Measurements from ENCODE around the gene CYCS. TPM values are rescaled to one million over a fixed set of nuclear protein-coding genes. Genes with fewer than 3 reads are reported as not detected.

CYCS gene
- total and polyA plus RNA-seq, 10 of the 15 experiments (the other 5 are each of a cell fraction or from before 2014, with no cell fraction given), result 113 to 952 (median 356) TPM

- TF ChIP-seq PAX8 (IDR thresholded peaks at IDR 0.05) (no peak), MTA2 (IDR thresholded peaks at IDR 0.05; ENCODE audit: low read depth) (no peak), SPI1 (IDR thresholded peaks at IDR 0.05; ENCODE audit: borderline replicate concordance, insufficient read depth, low read depth, low read length) (no peak), MTA3 (IDR thresholded peaks at IDR 0.05; ENCODE audit: borderline replicate concordance, low read length) (no peak), EZH2 (IDR thresholded peaks at IDR 0.05; ENCODE audit: borderline replicate concordance, control insufficient read depth, low read depth, low read length) (no peak), RAD21 (IDR thresholded peaks at IDR 0.05; ENCODE audit: insufficient read depth, low read depth, low read length) (no peak)
- TF ChIP-seq, protein P1, sequence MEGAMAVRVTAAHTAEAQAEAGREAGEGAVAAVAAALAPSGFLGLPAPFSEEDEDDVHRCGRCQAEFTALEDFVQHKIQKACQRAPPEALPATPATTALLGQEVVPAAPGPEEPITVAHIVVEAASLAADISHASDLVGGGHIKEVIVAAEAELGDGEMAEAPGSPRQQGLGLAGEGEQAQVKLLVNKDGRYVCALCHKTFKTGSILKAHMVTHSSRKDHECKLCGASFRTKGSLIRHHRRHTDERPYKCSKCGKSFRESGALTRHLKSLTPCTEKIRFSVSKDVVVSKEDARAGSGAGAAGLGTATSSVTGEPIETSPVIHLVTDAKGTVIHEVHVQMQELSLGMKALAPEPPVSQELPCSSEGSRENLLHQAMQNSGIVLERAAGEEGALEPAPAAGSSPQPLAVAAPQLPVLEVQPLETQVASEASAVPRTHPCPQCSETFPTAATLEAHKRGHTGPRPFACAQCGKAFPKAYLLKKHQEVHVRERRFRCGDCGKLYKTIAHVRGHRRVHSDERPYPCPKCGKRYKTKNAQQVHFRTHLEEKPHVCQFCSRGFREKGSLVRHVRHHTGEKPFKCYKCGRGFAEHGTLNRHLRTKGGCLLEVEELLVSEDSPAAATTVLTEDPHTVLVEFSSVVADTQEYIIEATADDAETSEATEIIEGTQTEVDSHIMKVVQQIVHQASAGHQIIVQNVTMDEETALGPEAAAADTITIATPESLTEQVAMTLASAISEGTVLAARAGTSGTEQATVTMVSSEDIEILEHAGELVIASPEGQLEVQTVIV (IDR thresholded peaks at IDR 0.05; ENCODE audit: borderline replicate concordance, partially characterized antibody), result no peak
- RAD21 ChIA-PET (ENCODE audit: unreplicated experiment), result no interaction called here
- FAIRE-seq (no peak), DNase-seq (ENCODE audit: low read depth, low spot score) (no peak), ATAC-seq (no peak)
- Histone ChIP-seq H3K9me3 (replicated peaks; ENCODE audit: control insufficient read depth, insufficient read depth, low read length) (no peaks in the 10 kb centered on the region; the same call in 2 of the 3 replicates), H3K4me3 (no peak overlapping the region), H3K4me1 (ENCODE audit: control insufficient read depth, insufficient read depth, low read length) (no peaks in the 10 kb centered on the region), H3K27me3 (replicated peaks in 1 of 2; ENCODE audit: control insufficient read depth in 2 of 2, insufficient read depth in 2 of 2, low read length in 1 of 2) (no peaks in the 10 kb centered on the region), H3K36me3 (ENCODE audit: control insufficient read depth in 2 of 2, insufficient read depth in 2 of 2, low read length in 1 of 2) (no peaks in the 10 kb centered on the region; a peak in 1 of 4 replicates), H2AFZ (ENCODE audit: control insufficient read depth, low read depth, low read length) (no peak overlapping the region), H3K9ac (ENCODE audit: control insufficient read depth, insufficient read depth, low read length) (no peak overlapping the region), H3K4me2 (ENCODE audit: control insufficient read depth, insufficient read depth) (no peak overlapping the region), H3K27ac (ENCODE audit: control insufficient read depth, insufficient read depth) (no peak overlapping the region), H4K20me1 (ENCODE audit: control insufficient read depth, insufficient read depth) (no peaks in the 10 kb centered on the region), H3K79me2 (ENCODE audit: control insufficient read depth, insufficient read depth, low read length) (no peaks in the 10 kb centered on the region)
- in situ Hi-C loops (cut with MboI) (no loop called here), intact Hi-C loops (cut with micrococcal nuclease; ENCODE audit: unreplicated experiment) (no loop called here)
- WGBS (ENCODE audit: insufficient coverage, insufficient replicate concordance, low lambda C conversion rate, missing lambda C conversion rate), result 95% methylated on average over 2 of the region's 2 CpGs
- CTCF ChIA-PET, result interaction anchor here (1.1 to 1.3 kb wide), 2 partner anchors 26 to 510 kb away, joined by 3 to 4 read pairs; partner anchors contain the start of gene CYCS
- POLR2A ChIA-PET, result no interaction called here
- SMC1A ChIA-PET (ENCODE audit: uncharacterized antibody, unreplicated experiment), result interaction anchor here (1.1 to 3.0 kb wide), 2 partner anchors 20 to 53 kb away, joined by 3 to 10 read pairs; no protein-coding TSS in a partner anchor
- BruUV-seq (replicated peaks), result no TSS peak
Observed at GRCh38 chr7:25151773-25152172, 26.7 kb upstream of the CYCS start.
